ENCODE measurements around the gene NCKAP1.
"Not testable (repeated sequence)": the region's sequence is repeated elsewhere in the genome, so short reads cannot be mapped to it uniquely, and the experiment has no call there.

Gene NCKAP1

DNA sequence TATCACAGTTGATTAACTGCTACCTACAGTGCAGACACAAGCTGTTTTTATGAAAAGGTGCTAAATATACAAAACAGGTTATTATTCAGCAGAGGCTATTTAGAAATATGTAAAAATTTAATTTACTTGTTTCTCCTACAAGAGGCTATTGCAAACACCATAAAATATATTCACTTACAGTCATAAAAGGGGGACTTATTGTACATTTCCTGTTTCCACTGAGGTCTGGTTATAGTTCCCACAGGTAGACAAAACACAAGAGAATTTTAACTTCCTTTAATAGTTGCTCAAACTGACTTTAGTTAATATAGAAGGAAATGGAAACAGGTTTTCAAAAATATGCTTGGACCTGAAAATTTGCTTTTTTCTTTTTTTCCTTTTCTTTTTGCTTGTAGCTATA lies 131.8 kb downstream of the NCKAP1 start:
- DNase-seq, result no peak

GRCh38 chr2:182904844-182905243 lies 133.4 kb downstream of the NCKAP1 start:
- no peak for DNase-seq

- DNase-seq, result no peak
These were observed 134.7 kb downstream of the NCKAP1 start for GRCh38 chr2:182903566-182903965.

GRCh38 chr2:182901748-182902147 lies 136.5 kb downstream of the NCKAP1 start:
- no peak for DNase-seq

GRCh38 chr2:182898718-182899117 lies 139.5 kb downstream of the NCKAP1 start:
- no peak for DNase-seq

DNA sequence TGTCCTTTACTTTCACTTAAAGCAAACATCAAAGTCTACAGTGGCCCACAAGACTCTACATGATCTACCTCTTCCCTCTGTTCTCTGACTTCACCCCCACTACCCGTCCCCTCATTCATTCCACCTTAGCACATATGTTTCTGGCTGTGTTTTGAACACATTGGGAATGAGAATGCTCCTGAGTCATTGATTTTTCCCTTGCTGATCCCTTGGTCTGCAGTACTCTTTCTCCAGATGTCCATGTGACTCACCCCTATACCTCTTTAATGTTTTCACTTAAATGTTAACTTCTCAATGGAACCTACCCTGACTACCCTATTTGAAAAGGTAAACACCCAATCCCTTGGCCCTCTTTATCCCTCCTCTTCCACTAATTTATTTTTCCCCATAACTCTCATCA lies 141.1 kb downstream of the NCKAP1 start:
- no peak for DNase-seq

- DNase-seq, result no peak
These were observed 142.5 kb downstream of the NCKAP1 start for GRCh38 chr2:182895798-182896197.

GRCh38 chr2:182895169-182895568 lies 143.1 kb downstream of the NCKAP1 start:
- DNase-seq, result no peak

GRCh38 chr2:182894174-182894573 lies 144.1 kb downstream of the NCKAP1 start:
- DNase-seq, result no peak

DNA sequence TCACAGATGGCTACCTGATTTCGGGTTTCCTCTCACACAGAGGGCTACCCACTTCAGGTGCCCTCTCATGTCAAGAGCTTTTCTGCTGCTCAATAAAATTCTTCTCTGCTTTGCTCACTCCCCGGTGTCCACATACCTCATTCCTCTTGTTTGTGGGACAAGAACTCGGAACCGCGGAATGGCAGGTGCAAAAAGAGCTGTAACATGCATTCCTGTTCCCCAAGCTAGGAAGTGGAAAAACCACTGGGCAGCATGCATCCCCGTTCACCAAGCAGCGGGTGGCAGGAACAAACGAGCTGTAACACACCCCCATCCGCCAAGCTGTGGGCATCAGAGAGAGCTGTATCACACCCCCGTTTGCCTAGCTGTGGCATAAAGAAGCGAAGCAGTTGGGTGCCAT lies 144.6 kb downstream of the NCKAP1 start:
- DNase-seq, result no peak

- DNase-seq, result not testable (repeated sequence)
These were observed 145.2 kb downstream of the NCKAP1 start for GRCh38 chr2:182893035-182893434.

DNA sequence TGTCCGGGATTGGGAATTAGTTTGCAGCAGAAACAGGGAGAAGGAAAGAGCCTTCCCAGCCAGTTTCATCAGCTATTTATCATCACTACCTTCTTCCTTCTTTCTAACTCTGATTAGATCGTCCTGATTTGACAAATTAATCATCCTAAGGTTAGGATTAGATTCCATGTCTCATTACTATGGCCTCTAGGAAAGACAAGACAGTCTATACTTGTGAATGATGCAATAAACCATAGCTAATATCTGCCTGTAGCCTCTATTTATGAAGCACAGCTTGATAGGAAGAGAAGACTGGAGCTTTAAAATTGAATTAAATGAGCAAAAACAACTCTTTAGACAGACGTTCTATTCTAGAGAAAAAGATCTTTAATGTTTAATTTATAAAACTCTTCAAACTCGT lies 146.6 kb downstream of the NCKAP1 start:
- no peak for DNase-seq

- DNase-seq, result no peak
These were observed 147.4 kb downstream of the NCKAP1 start for GRCh38 chr2:182890773-182891378.

- DNase-seq, result no peak
These were observed 148.0 kb downstream of the NCKAP1 start for GRCh38 chr2:182890305-182890704.

- DNase-seq, result no peak
These were observed 150.4 kb downstream of the NCKAP1 start for GRCh38 chr2:182887753-182888415.

DNA sequence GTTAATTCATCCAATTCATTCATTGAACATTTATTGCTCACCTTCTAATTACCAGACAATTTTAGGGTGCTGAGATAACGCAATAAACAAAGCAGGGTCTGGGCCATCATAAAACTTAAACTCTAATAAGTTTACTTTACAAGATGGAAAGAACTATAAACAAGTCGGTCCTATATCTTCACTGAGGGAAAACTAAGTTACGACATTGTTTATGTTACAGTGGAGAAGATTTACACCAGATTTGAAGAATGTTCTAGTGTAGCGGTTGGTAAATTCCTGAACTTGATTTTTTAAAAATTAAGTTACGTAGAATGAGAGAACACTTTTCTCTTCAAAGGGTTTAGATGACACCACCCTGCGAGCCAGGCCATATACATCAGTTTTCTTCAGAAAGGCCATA lies 151.2 kb downstream of the NCKAP1 start:
- no peak for DNase-seq

GRCh38 chr2:182885771-182886170 lies 152.5 kb downstream of the NCKAP1 start:
- DNase-seq, result no peak

DNA sequence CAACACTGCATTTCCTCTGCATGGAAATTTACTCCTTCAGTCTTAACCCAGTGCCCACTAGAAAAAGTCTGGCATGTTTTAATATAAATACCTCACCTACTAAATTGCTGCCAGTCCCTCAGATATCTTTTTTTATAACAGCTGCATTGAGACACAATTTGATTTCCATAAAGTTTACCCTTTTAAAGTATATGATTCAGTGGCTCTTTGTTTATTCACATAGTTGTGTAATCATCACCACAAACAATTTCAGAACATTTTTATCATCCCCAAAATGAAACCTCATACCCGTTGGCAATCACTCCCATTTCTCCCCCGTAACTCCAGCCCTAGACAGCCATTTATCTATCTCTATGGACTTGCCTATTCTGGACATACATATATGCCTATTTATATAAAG lies 154.8 kb downstream of the NCKAP1 start:
- DNase-seq, result no peak

DNA sequence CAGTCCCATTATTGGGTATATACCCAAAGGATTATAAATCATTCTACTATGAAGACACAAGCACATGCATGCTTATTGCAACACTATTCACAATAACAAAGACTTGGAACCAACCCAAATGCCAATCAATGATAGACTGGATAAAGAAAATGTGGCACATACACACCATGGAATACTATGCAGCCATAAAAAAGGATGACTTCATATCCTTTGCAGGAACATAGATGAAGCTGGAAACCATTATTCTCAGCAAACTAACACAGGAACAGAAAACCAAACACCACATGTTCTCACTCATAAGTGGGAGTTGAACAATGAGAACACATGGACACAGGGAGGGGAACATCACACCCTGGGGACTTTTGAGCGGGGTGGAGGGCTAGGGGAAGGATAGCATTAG lies 158.2 kb downstream of the NCKAP1 start:
- DNase-seq, result not testable (repeated sequence)

- not testable (repeated sequence) for DNase-seq
These were observed 161.6 kb downstream of the NCKAP1 start for GRCh38 chr2:182876653-182877052.

GRCh38 chr2:182870227-182870626 lies 168.0 kb downstream of the NCKAP1 start:
- no peak for DNase-seq

DNA sequence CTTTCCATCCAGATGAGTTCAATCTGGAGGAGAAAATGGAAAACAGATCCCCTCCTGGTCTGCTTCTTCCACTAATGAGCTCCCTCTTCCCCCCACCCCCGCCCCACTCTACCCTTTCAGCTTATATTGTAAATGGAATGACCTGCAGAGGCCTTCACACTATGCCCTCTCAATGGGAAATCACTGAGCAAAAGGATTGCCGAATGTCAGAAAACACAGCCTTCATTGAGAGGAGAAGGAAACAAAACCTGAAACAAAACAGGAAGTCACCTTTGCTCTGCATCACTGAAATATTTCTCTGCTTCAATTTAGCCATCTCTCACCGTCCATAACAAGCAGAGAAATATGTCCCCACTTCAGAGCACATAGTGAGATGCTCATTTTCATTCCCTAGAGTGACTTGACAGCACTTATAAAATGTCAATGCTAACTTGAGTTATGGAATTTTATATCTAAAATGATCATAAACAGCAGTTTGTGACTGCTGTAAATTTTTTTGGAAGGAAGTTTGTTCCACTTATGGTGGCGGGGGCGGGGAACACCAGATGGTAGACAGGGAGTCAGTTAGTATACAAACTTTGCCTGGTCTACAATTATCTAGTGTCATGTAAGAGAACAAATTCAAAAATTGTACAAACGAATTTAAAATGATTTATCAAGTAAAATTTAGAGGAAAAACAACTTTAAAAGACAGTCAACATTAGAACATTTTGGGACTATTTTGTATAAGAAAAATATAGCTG lies 170.0 kb downstream of the NCKAP1 start:
- no peak for DNase-seq

- no peak for DNase-seq
These were observed 170.7 kb downstream of the NCKAP1 start for GRCh38 chr2:182867426-182868053.
